Measurements from ENCODE around the gene AARS1.
"Not testable (repeated sequence)": the region's sequence is repeated elsewhere in the genome, so short reads cannot be mapped to it uniquely, and the experiment has no call there.

AARS1 gene

DNA sequence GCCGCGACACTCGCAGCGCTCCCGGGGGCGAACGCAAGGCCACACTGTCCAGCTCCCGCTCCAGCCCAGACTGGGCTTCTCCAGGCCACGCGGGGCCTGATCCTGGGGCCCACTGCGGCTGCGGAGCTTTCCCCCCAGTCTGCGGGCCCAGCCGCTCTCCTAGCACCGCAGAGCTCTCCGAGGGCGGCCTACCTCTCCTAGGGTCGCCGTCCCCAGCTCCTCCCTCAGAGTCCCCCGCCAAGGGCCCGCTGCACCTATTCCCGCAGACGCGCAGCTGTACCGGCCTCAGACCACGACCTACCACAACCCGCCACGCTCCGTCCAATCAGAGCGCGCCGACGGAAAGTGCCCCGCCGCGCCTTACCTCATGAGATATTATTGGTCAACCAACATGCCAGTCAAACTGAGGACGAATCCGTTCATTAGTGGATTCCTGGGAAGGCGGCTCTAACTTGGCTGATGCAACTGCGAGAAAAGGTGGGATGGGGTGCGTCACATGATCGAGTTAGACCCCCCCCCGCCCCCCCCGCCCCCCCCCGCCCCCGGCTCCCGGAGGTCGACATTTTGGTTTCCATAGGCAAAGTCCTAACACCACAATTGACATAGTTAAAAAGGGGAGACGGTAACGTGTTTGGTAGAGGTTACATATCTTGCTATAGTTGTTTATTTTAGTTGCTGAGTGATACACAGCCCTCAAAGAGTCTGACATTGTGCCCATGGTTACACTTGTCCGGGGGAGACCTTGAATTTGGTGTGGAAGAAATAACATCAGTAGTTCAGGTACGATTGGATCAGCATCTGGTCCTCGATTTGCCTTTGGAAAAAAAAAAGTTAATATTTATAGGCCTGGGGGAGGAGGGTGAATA lies at the start of gene AARS1:
Gene AARS1, minus strand, starts transcription at position 278 of the 866 bp plus-strand sequence. CDS start 6,743 bp downstream, outside the sequence.
- no peak for FAIRE-seq

DNA sequence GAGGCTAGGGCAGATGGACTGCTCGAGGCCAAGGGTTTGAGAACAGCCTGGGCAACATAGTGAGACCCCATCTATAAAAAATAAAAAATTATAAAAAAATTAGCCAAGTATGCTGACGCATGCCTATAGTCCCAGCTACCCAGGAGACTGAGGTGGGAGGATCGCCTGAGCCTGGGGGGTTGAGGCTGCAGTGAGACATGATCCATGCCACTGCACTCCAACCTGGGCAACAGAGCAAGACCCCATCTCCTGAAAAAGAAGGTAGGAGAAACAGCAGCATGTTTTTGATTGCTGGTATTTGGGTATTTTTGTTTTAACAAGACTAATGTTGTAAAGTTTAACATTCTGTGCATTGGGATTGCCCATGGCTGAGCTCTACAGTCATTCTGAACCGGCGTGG lies 48.5 kb upstream of the AARS1 start:
- no peak for FAIRE-seq

DNA sequence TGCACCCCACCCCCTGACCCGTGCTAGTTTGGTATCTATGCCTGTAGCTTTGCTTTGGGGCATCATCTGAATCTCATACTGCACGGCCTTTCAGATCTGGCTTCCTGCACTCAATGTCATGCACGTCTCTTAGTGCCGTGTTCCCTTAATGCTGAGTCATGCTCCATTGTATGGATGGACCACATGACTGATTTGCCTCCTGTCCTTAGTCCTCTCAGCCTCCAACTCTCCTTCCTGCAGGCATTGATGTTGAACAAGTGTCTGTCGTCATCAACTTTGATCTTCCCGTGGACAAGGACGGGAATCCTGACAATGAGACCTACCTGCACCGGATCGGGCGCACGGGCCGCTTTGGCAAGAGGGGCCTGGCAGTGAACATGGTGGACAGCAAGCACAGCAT lies 43.4 kb upstream of the AARS1 start:
- not testable (repeated sequence) for FAIRE-seq

DNA sequence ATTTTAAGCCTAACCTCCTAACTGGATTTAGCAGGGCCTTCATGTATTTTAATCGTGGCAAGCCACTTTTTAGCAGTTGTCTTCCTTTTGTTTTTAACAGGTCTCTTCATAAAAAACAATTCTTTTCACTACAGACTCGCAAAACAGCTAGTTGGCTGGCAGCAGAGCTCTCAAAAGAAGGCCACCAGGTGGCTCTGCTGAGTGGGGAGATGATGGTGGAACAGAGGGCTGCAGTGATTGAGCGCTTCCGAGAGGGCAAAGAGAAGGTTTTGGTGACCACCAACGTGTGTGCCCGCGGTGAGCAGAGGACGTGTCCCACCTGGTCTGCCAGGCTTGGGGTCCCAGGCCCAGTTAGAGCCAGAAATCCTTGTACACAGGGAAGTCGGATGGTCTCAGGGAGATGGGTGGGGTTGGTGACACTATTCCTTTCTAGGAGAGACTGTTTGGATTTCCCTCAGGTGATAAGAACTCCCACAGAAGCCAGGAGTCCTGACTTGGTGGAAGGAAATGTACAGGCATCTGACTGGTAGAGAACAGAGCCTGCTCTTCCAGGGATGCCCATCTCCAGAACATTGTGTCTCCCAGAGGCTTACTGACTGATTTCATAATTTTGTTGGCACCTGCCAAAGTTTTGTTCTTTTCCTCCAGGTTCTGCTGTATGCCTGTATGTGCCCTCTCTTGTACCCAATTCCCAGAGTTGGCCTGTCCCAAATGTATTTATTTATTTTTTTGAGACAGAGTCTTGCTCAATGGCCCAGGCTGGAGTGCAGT lies 42.5 kb upstream of the AARS1 start:
- FAIRE-seq: peak; percentile 38

DNA sequence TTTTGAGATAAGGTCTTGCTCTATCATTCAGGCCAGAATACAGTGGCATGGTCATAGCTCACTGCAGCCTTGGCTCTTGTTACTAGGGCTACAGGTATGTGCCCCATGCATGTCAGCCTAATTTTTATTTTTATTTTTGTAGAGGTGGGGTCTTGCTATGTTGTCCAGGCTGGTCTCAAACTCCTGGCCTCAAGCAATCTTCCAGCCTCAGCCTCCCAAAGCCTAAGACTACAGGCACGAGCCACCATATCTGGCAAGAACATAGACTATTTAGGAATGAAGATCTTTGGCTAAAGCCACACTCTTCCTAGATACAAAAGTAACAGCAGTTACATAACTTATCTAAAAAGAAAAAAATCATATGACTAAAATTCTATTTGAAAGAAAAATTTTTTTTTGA lies 41.8 kb upstream of the AARS1 start:
- FAIRE-seq: no peak

DNA sequence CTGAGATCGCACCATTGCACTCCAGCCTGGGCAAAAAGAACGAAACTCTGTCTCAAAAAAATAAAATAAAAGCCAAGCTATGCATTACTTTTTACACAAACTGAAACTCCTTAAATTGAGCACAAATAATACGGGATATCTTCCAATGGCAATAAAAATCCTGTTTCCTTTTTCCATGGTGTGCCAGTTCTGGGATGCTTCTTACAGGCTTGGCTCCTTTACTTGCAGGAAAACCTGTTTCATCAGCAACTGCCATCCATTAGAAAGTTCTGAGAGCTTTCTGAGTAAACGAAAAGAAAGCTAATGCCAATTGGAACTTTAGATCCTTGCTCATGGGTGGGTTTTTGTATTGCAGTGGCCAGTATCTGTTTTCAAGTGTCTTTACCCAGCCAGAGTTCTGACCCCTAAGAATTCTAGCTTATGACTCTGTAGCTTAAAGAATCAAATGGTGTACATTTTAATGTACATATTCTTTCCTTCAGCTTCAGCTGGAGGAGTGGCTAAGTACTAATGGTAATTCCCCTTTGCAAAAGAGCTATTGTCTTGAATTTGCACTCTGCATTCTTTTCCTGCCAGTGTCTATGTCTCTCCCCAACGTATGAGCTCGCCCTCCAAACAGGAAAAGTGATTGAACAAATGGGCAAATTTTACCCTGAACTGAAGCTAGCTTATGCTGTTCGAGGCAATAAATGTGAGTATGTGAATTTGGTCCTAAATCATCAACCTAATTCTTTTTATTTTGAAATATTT lies 35.9 kb upstream of the AARS1 start:
- FAIRE-seq: no peak

DNA sequence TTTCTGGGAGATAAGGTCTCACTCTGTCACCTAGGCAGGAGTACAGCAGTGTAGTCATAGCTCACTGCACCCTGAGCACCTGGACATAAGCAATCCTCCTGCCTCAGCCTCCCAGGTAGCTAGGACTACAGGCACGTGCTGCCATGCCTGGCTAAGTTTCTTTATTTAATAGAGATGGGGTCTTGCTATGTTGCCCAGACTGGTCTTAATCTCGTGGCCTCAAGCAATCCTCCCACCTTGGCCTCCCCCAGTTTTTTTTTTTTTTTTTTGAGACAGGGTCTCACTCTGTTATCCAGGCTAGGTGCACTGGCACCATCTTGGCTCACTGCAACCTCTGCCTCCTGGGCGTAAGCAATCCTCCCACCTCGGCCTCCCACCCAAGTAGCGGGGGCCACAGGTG lies 30.8 kb upstream of the AARS1 start:
- FAIRE-seq: no peak

DNA sequence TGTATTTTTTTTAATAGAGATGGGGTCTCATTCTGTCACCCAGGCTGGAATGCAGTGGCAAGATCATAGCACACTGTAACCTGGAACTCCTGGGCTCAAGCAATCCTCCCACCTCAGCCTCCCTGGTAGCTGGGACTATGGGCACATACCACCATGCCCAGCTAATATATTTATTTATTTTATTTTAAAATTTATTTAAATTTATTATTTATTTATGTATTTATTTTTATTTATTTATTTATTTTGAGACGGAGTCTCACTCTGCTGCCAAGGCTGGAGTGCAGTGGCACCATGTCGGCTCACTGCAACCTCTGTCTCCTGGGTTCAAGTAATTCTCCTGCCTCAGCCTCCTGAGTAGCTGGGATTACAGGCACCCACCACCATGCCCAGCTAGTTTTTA lies 18.4 kb upstream of the AARS1 start:
- FAIRE-seq: not testable (repeated sequence)

DNA sequence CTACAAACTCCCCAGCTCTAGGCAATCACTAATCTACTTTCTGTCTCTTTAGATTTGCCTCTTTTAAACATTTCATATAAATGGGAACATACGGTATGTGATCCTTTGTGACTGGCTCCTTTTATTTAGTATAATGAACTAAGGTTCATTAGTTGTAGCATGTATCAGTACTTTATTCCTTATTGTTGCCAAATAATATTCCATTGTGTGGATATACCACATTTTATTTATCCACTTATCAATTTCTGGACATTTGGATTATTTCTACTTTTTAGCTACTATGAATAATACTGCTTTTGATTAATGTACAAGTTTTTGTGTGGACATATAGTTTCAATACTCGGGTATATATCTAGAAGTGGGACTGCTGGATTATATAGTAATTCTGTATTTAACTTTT lies 17.6 kb upstream of the AARS1 start:
- FAIRE-seq: no peak

DNA sequence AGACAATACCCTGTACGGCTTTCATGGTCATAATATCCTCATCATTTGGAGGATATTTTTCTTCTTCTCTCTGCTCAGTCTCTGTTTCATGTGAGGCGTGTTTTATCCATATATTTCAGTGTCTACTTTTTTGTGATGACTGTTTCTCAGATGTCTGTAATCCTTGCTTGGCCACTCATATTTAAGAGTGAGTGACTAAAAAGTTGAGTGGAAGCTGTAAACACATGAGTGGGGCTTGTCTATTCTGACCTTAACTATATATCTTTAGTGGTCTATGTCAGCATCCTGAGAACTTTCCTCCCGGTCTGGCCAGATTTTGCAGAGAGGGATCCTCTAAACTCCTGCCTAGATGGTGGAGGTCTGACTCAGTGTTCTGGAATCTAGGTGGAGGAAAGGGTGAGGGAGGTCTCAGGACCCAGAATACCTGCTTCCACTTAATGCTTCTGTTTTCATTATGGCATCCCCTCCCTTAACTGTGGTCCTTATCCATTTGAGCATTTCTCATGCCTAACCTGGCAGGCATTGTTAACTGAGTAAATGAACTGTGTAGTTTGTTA lies 15.7 kb upstream of the AARS1 start:
- FAIRE-seq: no peak

DNA sequence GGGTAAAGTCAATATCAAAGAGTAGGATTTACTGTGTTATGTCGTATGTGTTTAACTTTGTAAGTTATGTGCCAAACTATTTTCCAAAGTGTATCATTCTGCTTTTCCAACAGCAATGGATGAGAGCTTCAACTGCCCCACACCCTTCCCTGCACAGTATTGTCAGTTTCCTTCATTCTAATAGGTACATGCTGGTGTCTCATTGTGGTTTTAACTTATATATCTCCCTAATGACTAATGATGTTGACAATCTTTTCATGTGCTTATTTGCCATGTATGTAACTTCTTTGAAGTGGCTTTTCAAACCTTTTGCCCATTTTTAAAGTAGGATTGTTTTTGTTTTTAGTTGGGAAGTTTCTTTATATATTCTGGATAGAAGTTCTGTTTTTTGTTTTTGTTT lies 13.4 kb upstream of the AARS1 start:
- FAIRE-seq: no peak

DNA sequence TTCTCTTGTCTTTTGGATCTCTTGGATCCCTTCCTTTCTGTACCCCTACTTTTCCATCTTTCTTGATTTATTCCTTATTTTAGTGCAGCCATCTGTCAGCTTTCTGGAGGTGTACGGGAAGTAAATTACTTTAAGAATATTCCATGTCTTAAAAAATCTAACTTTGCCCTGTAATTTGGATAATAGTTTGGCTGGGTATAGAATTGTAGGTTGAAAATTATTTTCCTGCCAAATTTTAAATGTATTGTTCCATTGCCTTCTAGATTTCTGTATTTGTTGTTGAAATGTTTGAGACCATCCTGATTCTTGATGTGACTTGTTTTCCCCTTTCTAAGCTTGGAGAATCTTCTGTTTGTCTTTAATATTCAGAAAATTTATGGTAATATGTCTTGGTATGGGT lies 11.8 kb upstream of the AARS1 start:
- FAIRE-seq: no peak

DNA sequence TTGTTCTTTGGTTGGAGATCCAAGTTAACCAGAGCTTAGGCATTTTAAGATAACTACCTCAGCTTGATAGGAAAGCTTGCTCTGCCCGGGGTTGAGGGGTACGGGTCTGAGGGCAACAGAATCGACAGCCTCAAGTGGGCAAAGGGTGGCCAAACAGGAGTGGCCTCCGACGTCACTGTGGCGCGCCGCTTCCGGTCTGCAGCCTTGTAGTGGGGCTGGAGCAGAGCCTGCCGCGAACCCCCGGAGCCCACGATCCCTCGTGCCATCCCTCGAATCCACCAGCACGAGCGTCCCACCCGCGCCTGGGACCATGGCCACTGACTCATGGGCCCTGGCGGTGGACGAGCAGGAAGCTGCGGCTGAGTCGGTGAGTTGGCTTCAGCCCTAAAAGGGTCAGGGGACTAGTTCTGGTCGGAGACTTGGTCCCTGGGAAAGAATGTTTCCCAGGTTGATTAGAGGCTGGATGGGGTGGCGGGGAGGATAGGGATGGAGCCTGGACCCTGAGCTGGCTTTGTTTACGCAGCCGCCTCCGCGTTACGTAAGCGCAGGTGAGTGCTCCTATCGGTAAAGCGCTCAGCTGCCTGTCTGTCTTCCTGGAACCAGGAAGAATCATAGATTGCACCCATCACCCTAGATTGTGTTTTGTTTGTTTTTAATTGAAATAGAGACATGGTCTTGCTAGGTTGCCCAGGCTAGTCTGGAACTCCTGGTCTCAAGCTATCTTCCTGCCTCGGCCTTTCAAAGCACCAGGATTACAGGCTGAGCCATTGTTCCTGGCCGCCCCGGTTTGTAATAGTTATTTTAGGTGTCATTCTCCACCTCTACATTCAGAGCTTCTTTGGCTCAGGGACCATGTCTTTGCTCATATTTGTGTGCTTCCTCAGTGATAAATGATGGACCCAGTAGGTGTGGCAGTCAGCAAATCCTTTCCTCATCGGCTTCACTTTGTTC lies 10.0 kb upstream of the AARS1 start, which contains the start of gene DDX19B:
Gene DDX19B, plus strand, starts transcription at position 199 of the 951 bp plus-strand sequence. Its CDS starts 112 bp downstream, at position 311.
- FAIRE-seq: no peak

DNA sequence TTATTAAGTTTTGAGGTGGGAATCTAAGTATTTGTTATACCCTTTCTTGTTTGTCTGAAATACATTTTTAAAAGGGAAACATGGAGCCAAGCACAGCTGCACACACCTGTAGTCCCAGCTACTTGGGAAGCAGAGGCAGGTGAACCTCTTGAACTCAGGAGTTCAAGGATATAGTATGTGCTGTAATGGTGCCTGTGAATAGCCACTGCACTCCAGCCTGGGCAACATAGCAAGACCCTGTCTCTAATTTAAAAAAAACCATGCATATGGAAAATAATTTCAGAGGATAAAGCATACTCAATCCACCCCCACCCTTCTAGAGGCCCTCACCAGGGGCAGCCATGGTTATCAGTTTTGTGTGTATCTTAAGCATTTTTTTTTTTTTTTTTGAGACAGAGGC lies 6.3 kb upstream of the AARS1 start:
- no peak for FAIRE-seq

DNA sequence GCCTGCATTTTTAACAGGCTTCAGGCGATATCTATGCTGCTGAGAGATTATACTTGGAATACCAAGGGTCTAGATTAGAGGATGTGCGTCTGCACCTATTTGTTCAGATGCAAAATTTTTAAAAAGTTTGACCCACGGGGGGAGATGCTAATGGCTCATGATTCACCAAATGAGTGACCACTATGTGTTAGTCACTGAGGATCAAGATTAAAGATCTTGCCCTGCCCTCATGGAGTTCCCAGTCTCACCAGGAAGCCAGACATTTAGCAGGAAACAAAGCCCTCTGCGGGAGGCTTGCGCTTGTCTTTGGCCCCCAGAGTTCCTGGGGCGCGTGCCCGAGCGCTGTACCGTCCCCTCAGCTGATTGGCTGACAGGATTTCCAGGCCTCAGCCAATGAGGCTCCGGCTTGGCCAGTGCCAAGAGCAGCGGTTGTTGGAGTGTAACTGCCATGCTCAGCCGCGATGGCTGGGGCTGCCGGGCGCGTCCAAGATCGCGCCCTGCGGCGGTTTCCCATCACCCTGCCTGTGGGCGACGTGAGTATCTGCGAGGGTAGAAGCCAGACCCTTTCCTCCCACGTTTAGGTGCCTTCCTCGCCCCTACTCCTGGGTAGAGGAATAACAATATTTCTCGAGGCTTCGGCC lies 5.2 kb upstream of the AARS1 start:
- FAIRE-seq: no peak

DNA sequence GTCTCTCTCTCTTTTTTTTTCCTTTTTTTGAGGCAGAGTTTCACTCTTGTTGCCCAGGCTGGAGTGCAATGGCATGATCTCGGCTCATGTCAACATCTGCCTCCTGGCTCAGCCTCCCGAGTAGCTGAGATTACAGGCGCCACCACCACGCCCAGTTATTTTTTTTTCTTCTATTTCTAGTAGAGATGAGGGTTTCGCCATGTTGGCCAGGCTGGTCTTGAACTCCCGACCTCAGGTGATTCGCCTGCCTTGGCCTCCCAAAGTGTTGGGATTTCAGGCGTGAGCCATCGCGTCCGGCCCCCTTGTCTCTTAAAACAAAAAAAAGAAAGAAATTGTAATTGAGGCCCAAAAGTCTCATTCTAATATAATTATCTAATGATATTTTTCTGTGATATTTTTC lies 2.8 kb upstream of the AARS1 start:
- FAIRE-seq: not testable (repeated sequence)

DNA sequence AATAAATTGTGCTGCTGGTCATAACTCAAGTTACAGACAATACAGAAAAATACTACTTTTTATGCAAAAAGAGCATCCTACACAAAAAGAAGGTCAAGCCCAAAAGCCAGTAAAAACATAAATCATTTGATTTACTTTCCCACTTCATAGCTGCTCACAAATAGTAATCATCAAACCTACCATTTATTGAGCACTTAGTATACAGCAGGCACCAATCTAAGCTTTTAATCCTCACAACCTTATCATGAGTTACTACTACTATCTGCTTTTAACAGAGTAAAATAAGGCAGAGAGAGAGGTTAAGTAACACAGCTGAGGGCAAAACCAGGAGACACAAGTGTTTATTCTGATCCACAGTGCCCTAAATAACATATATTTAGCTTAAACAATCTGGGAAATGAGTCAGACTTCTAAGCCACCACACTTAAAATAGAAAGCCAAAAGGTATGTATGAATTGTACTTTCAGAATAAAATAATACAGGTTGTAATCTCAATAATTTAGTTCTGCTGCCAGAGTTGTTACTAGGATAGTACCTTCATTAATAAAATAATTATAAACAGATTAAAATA lies 1.7 kb upstream of the AARS1 start:
- no peak for FAIRE-seq

DNA sequence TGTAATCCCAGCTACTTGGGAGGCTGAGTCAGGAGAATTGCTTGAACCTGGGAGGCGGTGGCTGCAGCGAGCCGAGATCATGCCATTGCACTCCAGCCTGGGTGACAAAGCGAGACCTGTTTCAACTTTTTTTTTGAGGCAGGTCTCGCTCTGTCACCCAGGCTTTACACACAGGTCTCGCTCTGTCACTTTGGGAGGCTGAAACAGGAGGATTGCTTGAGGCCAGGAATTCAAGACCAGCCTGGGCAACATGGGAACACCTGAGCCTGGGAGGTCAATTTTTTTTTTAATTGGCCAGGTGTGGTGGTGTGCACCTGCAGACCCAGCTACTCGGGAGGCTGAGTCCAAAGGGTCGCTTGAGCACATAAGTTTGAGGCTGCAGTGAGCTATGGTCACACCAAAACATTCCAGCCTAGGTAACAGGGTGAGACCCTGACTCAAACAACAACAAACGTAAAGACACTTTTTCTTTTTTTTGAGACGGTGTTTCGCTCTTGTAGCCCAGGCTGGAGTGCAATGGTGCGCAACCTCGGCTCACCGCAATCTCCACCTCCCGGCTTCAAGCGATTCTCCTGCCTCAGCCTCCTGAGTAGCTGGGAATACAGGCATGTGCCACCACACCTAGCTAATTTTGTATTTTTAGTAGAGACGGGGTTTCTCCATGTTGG lies 1.9 kb downstream of the AARS1 start:
- not testable (repeated sequence) for FAIRE-seq

DNA sequence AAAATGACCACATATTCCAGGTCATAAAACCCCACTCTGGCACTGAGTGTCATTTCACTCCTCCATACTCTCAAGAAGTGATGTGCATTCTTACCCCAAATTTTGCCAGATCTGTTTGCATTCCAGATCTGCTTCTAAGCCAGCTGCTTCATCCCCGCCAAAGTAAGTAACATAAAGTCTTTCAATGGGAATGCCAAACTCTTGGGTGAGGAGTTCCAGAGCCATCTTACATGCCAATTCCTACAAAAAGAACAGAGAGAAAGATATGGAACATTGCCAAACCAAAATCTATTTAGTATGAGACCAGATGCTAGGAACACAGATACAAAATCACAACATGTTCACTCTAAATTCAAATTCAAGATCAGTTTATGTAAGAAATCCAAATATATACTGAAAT lies 12.9 kb downstream of the AARS1 start:
- no peak for FAIRE-seq

DNA sequence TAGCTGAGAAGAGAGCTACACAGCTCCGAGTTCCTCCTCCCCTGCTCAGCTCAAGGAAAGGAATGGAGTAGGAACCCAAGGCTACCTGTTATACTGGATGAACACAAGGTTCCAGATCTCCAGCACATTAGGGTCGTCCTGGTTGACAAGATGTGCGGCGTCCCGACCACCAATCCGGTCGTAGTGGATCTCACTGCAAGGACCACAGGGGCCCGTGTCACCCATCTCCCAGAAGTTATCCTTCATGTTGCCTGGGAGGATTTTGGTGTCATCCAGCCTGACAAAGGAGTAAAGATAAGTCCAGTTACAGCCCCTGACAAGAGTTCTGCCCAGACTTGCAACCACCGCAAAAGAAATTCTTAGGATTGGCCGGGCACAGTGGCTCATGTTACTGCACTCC lies 17.6 kb downstream of the AARS1 start:
- no peak for FAIRE-seq

Data from TTC549 (cell line).